Measurements from ENCODE around the gene ACTR3. TPM values are rescaled to one million over a fixed set of nuclear protein-coding genes. Genes with fewer than 3 reads are reported as not detected.

Gene ACTR3
- total RNA-seq, 1 experiment from 2014 or later = 177 TPM

DNA sequence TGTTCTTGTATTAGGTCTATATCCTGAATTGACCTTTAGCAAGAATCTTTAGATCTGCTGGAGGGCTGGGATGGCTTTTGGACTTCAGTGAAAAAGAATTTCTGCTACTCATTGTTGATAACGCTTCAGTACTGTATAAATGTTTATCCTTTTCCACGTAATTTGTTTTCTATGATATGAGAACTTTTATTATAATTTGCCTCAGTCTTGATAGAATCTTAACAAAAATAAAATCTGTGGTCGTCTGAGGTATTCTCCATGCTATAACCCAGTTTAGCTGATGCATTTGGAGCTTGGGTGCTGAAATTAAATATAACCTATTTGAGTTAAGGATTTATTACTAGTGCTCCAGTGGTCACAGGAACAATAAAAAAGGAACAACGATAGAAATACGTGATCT lies 71.1 kb downstream of the ACTR3 start:
- Histone ChIP-seq H3K27ac (no peak overlapping the region), H3K4me3 (no peak overlapping the region), H3K36me3 (peaks cover 14% of the 10 kb centered on the region), H3K4me1 (peaks cover 3% of the 10 kb centered on the region; the same call in 1 of the 2 replicates), H3K9me3 (replicated peaks) (no peaks in the 10 kb centered on the region), H3K27me3 (no peaks in the 10 kb centered on the region)
- no peak for DNase-seq

DNA sequence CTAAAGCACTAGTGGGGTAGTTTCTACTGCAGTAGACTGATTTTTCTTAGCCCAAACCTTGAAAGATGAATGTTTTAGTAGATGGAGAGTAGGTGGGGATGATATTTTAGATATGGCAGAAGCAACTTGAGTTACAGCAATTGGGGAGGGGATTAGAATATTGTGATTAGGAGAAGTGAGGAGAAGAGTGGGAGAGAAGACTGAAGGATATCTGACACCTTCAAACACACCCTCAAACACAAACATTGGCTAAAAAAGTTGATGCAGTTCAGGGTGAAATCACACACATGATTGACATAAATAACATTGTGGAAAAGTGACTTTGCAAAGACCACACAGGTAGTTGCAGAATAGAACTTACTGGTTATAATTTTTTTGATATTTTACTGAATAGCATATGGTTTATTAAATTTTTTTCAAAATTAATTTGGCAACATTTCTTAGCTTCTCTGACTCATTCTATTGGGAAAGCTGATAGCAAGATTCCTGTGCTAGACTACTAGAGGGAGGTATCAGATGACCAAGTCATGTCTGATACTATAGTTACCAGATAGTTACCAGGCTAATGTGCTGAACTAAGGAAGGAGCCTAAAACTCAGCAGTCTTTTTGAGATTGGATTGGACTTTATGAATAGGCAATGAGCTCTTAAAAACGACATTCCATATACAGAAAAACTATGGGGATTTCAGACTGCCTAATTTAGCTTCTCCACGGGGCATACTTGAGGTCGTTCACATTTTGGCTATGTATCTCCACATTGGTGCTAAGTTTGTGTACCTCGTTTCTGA lies 73.0 kb downstream of the ACTR3 start:
- DNase-seq = peak in 1 of 2 experiments; percentile 19

DNA sequence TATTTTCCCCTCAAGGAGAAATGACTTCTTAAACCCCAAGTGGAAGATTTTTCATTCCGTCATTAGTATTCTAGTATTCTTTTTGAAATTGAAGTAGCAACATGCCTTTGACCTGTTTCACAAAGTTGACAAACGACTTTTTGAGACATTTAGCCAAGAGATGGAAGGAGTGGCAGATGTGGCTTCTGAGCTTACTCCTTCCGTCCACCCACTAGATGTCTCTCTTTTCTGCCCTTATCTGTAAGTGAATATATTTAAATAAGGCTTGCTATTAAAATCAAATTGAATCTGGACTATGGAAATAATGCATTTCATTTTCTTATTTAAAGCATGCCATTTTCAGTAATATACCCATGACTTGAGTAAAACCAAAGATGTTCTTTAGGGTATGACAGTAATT lies 74.1 kb downstream of the ACTR3 start:
- peaks cover 3% of the 10 kb centered on the region; the same call in 1 of the 2 replicates for H3K36me3 ChIP-seq
- DNase-seq = no peak
- peaks cover 3% of the 10 kb centered on the region; the same call in 1 of the 2 replicates for H3K4me1 ChIP-seq
- no peaks in the 10 kb centered on the region for H3K9me3 ChIP-seq (replicated peaks)
- H3K27me3 ChIP-seq = no peaks in the 10 kb centered on the region
- no peak overlapping the region for H3K27ac ChIP-seq
- no peak overlapping the region for H3K4me3 ChIP-seq

More for the DNA sequence above, 73.0 kb downstream of the ACTR3 start:
- Histone ChIP-seq H3K4me1 (peaks cover 3% of the 10 kb centered on the region; the same call in 1 of the 2 replicates), H3K9me3 (replicated peaks) (no peaks in the 10 kb centered on the region), H3K4me3 (no peak overlapping the region), H3K27me3 (no peaks in the 10 kb centered on the region), H3K36me3 (peaks cover 3% of the 10 kb centered on the region; the same call in 1 of the 2 replicates), H3K27ac (no peak overlapping the region)

DNA sequence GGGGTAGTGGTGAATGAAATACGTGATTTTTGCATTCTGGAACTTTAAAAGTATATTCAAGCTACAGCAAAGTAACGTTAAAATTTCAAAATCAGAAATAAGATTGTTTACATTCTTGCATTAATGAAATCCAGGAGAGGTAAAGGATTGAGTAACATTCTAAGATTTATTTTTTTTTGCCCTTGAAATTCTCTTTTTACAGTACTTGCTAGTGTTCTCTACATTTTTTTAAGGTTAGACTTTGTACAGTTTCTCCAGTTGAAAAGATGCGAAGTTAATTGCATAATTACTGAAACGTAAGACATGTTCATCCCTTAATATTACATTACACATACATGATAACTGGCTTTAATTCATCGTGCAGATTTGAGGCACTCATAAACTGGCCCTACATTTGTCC lies 74.5 kb downstream of the ACTR3 start:
- DNase-seq = no peak
- Histone ChIP-seq H3K4me3 (no peak overlapping the region), H3K27ac (no peak overlapping the region), H3K27me3 (no peaks in the 10 kb centered on the region), H3K9me3 (replicated peaks) (no peaks in the 10 kb centered on the region), H3K36me3 (peaks cover 3% of the 10 kb centered on the region; the same call in 1 of the 2 replicates), H3K4me1 (peaks cover 3% of the 10 kb centered on the region; the same call in 1 of the 2 replicates)

DNA sequence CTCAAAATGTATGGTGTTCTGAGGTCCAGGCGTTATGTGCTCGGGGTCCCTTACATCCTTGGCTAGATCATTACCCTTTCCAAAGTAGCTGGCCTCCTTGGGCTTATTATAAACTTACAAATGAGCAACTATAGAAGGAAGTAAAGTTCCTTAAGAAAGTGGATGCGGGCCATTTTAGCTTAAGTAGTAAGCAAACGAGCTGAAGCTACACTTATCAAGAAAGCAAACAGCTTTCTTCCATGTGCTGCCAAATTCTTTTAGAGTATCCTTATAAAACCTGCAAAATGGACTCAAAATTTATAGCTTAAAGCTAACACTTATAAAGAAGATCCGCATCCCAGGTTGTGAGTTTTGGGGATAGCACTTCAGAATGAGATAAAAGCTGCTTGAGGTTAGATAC lies 75.3 kb downstream of the ACTR3 start:
- peaks cover 2% of the 10 kb centered on the region; the same call in 1 of the 2 replicates for H3K36me3 ChIP-seq
- DNase-seq = no peak
- H3K27ac ChIP-seq = no peak overlapping the region
- H3K4me3 ChIP-seq = no peak overlapping the region
- H3K9me3 ChIP-seq (replicated peaks) = no peaks in the 10 kb centered on the region
- H3K27me3 ChIP-seq = no peaks in the 10 kb centered on the region
- peaks cover 3% of the 10 kb centered on the region; the same call in 1 of the 2 replicates for H3K4me1 ChIP-seq

DNA sequence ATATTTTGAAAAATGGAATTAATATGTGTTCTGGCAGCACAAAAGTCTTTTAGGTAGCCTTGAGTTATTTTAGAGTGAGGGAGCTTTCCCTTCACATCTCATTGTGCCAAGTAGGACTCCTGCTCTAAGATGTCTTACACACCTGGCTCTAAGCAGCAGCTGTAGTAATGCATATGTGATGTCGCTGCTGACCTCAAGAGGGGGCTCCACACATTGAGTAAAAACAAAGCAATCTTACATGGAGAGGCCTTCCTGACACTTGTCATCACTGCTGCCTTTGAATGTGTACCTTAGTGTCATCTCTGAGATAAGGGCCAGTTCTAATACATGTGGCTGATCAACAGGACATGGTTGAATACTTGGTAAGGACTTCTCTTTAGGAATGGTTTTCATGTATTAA lies 75.8 kb downstream of the ACTR3 start:
- H3K27me3 ChIP-seq = no peaks in the 10 kb centered on the region
- DNase-seq = peak; percentile 24 to 65
- H3K4me3 ChIP-seq = no peak overlapping the region
- peaks cover 3% of the 10 kb centered on the region; the same call in 1 of the 2 replicates for H3K4me1 ChIP-seq
- no peak overlapping the region for H3K27ac ChIP-seq
- no peaks in the 10 kb centered on the region for H3K9me3 ChIP-seq (replicated peaks)
- peaks cover 6% of the 10 kb centered on the region; the same call in 1 of the 2 replicates for H3K36me3 ChIP-seq

DNA sequence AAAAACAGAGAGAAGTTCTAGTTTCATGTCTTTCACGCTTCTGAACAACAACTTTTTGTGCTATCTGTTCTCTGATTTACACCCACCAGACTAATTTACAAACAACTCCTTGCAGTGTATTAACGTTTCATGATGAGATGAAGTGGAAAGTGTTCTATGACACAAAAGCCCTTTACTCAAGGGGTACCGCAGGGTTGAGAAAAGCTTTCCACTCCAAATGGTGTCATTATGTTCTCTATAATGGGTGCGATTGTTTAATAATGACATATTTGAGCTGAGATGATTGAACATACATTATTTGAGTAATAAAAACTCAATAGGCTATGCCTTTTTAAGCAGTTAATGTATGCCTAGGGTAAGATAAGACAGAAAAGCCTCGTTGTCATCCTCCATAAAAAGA lies 76.3 kb downstream of the ACTR3 start:
- peaks cover 7% of the 10 kb centered on the region; the same call in 1 of the 2 replicates for H3K36me3 ChIP-seq
- H3K4me1 ChIP-seq = peaks cover 3% of the 10 kb centered on the region; the same call in 1 of the 2 replicates
- no peak overlapping the region for H3K4me3 ChIP-seq
- H3K27ac ChIP-seq = no peak overlapping the region
- H3K9me3 ChIP-seq (replicated peaks) = no peaks in the 10 kb centered on the region
- no peaks in the 10 kb centered on the region for H3K27me3 ChIP-seq
- DNase-seq = no peak

DNA sequence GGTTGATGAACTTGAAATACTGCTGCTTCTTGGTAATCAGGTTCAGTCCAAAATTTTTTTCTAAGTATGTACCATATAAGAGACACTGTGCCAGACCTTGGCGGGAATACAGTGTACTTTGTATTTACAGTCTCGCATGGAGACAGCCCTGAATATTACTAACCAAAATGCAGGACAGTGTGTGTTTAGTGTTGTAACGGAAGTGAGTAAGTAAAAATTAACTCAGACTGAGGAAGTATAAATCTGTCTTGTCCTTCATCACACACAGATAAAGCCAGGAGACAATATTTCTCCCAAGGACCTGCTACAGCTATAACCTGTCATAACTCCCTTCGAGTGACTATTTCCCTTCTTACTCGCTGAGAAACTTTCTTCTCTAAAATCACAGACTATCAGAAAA lies 76.9 kb downstream of the ACTR3 start:
- DNase-seq = no peak
- no peak overlapping the region for H3K27ac ChIP-seq
- peaks cover 7% of the 10 kb centered on the region; the same call in 1 of the 2 replicates for H3K36me3 ChIP-seq
- no peak overlapping the region for H3K4me3 ChIP-seq
- no peaks in the 10 kb centered on the region for H3K9me3 ChIP-seq (replicated peaks)
- no peaks in the 10 kb centered on the region for H3K27me3 ChIP-seq
- H3K4me1 ChIP-seq = peaks cover 3% of the 10 kb centered on the region; the same call in 1 of the 2 replicates

DNA sequence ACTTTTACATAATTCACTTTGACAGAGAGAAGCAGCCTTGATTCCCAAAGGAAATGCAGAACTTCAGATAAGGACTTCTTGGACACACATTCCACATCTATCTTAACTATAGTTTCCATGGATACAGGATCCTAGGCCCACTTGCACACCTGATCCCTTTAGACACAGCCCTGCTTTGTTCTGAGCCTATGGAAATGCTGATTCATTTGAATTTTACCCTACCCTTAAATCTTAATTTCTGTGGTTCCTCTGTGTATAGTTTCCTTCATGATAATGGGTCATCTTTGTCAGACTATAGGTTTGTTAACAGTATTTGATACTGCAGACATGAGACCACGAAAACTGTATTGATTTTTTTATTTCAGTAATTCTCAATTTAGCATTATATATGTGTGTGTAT lies 77.4 kb downstream of the ACTR3 start:
- no peak for DNase-seq
- Histone ChIP-seq H3K4me3 (no peak overlapping the region), H3K36me3 (peaks cover 7% of the 10 kb centered on the region; the same call in 1 of the 2 replicates), H3K27me3 (no peaks in the 10 kb centered on the region), H3K9me3 (replicated peaks) (no peaks in the 10 kb centered on the region), H3K4me1 (peaks cover 3% of the 10 kb centered on the region; the same call in 1 of the 2 replicates), H3K27ac (no peak overlapping the region)

DNA sequence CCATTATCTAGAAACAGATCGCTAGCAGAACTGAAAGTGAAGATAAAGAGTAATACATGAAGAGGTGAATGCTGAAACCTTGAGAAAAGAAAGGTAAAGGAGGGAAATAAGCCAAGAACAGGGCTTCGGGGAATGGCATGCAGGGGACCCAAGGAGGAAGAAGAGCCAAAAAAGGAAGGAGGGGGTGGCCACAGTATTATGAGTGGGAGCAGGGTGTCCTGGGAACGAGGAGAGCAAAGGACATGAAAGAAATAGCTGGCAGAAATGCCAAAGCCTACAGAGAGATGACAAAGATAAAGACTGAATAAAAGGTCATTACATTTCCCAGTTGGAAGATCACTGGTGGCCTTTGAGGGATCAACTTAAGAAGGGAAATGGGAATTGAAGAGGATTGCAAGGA lies 82.9 kb downstream of the ACTR3 start:
- Histone ChIP-seq H3K36me3 (peaks cover 7% of the 10 kb centered on the region; the same call in 1 of the 2 replicates), H3K4me1 (peaks cover 24% of the 10 kb centered on the region), H3K4me3 (no peak overlapping the region), H3K9me3 (replicated peaks) (no peaks in the 10 kb centered on the region), H3K27me3 (no peaks in the 10 kb centered on the region), H3K27ac (no peak overlapping the region)
- no peak for DNase-seq

DNA sequence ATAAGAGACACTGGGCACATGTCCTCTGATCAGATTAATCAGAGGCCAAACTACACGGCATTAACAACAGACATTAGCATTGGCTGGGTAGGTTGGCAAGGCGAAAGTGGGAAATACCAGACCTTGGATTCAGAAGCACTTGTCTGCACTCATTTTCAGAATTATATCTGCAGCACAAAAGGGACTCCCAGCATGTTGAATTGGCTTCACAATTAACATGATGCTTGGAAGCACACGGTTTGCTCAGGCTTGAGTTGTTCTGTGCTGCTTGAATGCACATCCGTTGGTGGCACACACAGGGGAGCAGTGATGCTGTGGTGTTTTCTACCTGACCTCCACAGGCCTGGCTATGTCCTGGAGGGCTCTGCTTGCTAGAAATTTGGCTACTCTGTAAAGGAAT lies 83.9 kb downstream of the ACTR3 start:
- peaks cover 30% of the 10 kb centered on the region for H3K4me1 ChIP-seq
- H3K27ac ChIP-seq = no peak overlapping the region

DNA sequence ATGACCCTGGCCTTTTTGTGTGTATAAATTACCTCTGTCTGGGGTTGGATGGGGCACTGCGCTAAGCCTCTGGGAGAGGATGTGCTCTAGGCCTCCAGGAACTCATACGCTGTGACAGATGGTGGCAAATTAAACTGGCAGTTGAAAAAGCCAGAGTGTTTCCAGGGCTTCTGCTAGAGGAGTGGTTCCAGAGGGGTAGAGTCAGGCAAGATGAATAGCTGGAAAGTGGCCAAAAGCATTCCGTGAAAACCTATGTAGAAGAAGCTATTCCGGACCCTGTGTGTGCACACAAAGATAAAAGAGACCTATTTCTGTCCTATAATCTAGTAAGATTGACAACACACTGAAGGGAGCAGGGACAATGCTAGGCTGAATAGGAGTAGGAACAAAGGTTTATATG lies 84.8 kb downstream of the ACTR3 start:
- Histone ChIP-seq H3K27me3 (no peaks in the 10 kb centered on the region), H3K4me1 (peaks cover 34% of the 10 kb centered on the region), H3K36me3 (peaks cover 7% of the 10 kb centered on the region; the same call in 1 of the 2 replicates), H3K9me3 (replicated peaks) (no peaks in the 10 kb centered on the region), H3K27ac (no peak overlapping the region), H3K4me3 (no peak overlapping the region)
- DNase-seq = peak; percentile 21 to 60

More for the DNA sequence above, 83.9 kb downstream of the ACTR3 start:
- DNase-seq = no peak
- no peaks in the 10 kb centered on the region for H3K27me3 ChIP-seq
- no peak overlapping the region for H3K4me3 ChIP-seq
- no peaks in the 10 kb centered on the region for H3K9me3 ChIP-seq (replicated peaks)
- H3K36me3 ChIP-seq = peaks cover 7% of the 10 kb centered on the region; the same call in 1 of the 2 replicates

DNA sequence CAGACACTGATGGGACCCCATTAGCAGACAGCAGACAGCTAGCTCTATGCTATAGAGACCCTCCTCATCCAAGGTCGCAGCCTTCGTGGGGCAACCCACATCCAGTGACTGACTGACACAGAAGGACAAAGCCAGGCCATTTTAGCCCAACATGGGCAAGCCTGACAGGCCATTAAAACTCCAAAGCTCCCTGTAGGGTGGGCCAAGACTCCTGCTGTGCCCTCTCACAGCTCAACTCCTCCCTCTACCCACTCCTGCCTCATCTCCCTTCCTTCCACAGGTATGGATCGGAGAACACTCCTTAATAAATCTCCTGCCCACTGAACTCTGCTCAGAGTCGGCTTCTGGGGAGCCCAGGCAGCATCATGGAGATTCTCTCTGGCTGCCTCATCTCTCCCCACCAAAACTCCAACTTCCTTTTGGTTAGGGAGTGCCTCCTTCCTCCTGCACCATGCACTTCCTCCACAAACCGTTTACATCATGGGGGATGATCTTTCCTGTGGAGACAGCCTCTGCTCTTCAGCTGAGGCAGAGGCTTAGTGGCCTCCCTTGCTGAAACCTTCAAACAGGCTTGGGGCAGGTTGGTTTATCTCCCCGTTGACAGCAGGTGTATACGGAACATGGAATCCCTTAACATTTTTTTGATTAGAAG lies 86.5 kb downstream of the ACTR3 start:
- peaks cover 35% of the 10 kb centered on the region for H3K4me1 ChIP-seq
- no peaks in the 10 kb centered on the region for H3K36me3 ChIP-seq
- no peak overlapping the region for H3K4me3 ChIP-seq
- peak overlapping the region; percentile 96 for H3K27ac ChIP-seq
- no peaks in the 10 kb centered on the region for H3K9me3 ChIP-seq (replicated peaks)
- H3K27me3 ChIP-seq = no peaks in the 10 kb centered on the region
- peak; percentile 18 to 53 for DNase-seq

DNA sequence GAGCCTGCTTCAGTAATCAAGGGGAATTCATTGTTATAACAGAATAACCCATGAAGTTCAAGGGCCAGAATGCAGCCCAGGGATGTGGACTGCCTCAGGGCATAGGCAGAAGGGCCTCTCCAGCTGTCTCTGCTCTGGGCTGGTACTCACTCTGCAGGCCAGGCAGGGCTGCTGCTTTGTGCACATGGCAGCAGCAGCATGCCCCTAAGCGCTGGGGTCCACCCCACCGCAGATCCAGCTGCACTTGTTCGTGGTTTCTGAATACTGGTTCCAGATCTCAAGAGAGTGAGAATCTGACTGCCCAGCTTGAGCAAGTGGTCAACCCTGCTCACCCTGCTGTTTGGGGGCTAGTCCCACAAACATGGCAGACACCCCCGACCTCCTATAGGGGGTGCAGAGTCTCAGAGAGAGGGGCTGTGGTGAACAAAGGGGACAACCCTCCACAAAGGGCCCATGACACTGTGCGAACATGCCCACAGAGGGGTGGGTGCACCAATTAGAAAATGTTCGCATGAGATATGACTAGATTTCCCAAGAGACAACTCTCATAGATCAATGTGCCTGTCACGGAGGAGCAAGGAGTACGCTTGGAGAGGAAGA lies 87.3 kb downstream of the ACTR3 start:
- Histone ChIP-seq H3K4me3 (peak overlapping the region; percentile 38), H3K27me3 (no peaks in the 10 kb centered on the region), H3K27ac (peak overlapping the region; percentile 96), H3K4me1 (peaks cover 36% of the 10 kb centered on the region), H3K9me3 (replicated peaks) (no peaks in the 10 kb centered on the region), H3K36me3 (no peaks in the 10 kb centered on the region)
- DNase-seq = peak; percentile 91 to 94

Data from SJCRH30 (cell line).